ENCODE results near the gene DTHD1.

Gene DTHD1

DNA sequence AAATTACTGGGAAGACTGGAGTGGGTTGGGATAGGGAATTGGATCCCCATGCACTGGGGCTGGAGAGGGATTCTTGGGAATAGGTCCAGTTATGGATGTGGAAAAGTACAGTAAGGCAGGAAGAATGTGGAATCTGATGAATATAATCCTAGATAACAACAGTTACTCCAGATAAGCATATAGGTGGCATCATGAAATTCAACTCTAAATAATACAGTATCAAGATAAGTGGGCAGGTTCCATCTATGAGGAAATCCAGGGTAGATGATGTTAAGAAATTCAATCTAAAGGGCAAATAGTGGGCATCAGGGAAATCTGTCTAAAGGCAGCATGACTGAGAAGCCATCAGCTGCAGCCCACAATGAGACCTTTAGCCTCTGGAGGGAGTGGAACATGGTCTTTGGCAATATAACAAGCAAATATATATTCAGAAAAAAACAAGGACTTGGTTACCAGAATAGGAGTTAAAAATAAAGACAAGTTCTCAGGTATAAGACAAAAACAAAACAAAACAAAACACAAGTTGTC lies 1.2 kb downstream of the DTHD1 start:
- no peak for DNase-seq (ENCODE audit: low spot score)
- no peak for TF ChIP-seq CTCF (conservative IDR thresholded peaks at IDR 0.05; ENCODE audit: low read depth)
- POLR2A ChIA-PET (ENCODE audit: low non-redundant PET) = no interaction called here
- CTCF ChIA-PET = no interaction called here
- H3K27ac ChIP-seq = no peak overlapping the region

DNA sequence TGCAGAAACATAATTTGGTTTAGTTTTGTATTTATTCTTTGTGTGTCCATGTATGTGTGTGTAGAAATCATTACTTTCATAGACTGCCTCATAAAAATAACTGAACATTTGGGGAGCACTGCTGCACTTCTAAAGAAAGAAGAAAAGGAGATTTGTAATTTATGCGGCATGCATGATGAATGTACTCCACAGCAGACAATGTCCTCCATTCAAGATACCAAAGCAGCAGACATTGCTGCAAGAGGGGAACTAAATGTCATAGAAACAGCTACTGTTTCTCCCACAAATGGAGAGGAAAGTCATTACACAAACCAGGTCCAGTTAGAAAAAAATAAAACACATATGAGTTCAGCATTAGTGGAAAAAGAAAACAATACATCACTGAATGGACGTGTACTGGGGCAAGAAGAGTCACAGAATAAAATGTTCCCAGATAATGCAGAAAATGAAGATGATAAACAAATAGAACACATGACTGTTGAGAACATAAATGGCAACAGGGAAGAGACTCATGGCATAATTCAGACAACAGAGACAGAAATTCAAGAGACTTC lies 2.6 kb downstream of the DTHD1 start:
- TF ChIP-seq CTCF (conservative IDR thresholded peaks at IDR 0.05; ENCODE audit: low read depth) = no peak
- no peak for DNase-seq (ENCODE audit: low spot score)
- CTCF ChIA-PET = no interaction called here
- POLR2A ChIA-PET (ENCODE audit: low non-redundant PET) = no interaction called here
- no peak overlapping the region for H3K27ac ChIP-seq

GRCh38 chr4:36285784-36286480 lies 4.5 kb downstream of the DTHD1 start:
- ChIA-PET CTCF (no interaction called here), POLR2A (ENCODE audit: low non-redundant PET) (no interaction called here)
- no peak for DNase-seq (ENCODE audit: low spot score)
- no peak overlapping the region for H3K27ac ChIP-seq
- TF ChIP-seq CTCF (conservative IDR thresholded peaks at IDR 0.05; ENCODE audit: low read depth) = no peak

DNA sequence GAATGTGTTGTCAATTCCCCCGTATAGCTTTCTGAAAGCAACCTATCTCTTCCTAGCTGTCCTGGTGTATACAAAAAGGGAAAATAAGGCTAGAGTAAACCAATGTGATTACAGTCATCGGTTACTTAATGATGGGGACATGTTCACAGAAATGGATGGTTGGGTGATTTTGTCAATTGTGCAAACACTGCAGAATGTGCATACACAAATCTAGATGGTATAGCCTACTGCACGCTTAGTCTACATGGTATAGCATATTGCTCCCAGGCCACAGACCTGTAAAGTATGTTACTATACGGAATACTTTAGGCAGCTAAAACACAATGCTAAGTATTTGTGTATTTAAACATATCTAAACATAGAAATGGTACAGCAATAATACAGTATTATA lies 5.1 kb downstream of the DTHD1 start:
- DNase-seq (ENCODE audit: low spot score) = no peak
- H3K27ac ChIP-seq = no peak overlapping the region
- POLR2A ChIA-PET (ENCODE audit: low non-redundant PET) = no interaction called here
- no peak for TF ChIP-seq CTCF (conservative IDR thresholded peaks at IDR 0.05; ENCODE audit: low read depth)
- CTCF ChIA-PET = no interaction called here

GRCh38 chr4:36288731-36289426 lies 7.5 kb downstream of the DTHD1 start:
- POLR2A ChIA-PET (ENCODE audit: low non-redundant PET) = no interaction called here
- CTCF ChIA-PET = no interaction called here
- no peak for DNase-seq (ENCODE audit: low spot score)
- TF ChIP-seq CTCF (conservative IDR thresholded peaks at IDR 0.05; ENCODE audit: low read depth) = no peak
- H3K27ac ChIP-seq = no peak overlapping the region

DNA sequence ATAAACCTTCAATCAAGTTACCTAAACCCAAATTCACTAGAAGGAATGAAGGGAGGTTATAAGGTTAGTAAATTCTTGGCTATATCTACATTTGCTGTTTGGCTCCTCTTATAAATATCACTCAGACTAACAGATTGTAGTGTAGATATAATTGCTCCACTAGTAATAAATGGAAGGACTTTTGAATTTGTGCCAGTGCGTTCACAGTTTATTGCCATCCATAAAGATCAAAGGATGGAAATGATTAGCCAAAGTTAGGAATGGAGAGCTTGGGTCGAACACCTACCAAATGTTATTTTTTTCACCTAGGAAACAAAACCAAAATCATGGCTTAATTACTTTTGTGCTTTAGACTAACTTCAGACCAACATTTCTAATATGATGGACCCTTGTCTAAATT lies 9.2 kb downstream of the DTHD1 start:
- ChIA-PET CTCF (no interaction called here), POLR2A (ENCODE audit: low non-redundant PET) (no interaction called here)
- no peak for TF ChIP-seq CTCF (conservative IDR thresholded peaks at IDR 0.05; ENCODE audit: low read depth)

More for the DNA sequence above, 9.2 kb downstream of the DTHD1 start:
- no peak overlapping the region for H3K27ac ChIP-seq
- no peak for DNase-seq (ENCODE audit: low spot score)

Data from RWPE1 (cell line).